Suprapubic skin (tissue), 3 donors: ENCODE results near the gene SPOCD1.

Experiments used
- CTCF ChIP-seq, 2 donors: fragments of 200-600 bp in 1 of 2; fragments of 450-650 bp in 1 of 2; sonication (generic) in 1 of 2; IDR thresholded peaks; one replicate each; pipeline ENCODE4 v1.5.1; 2016 to 2019; ENCODE audit warnings: antibody characterized with exemption in 2 of 2, mild to moderate bottlenecking in 1 of 2, moderate library complexity in 1 of 2
- POLR2A ChIP-seq, 2 donors: fragments of 450-650 bp; IDR thresholded peaks; one replicate each; pipeline ENCODE4 v1.6.1; 2017; ENCODE audit warnings: antibody characterized with exemption in 2 of 2, mild to moderate bottlenecking in 2 of 2, moderate library complexity in 2 of 2

GRCh38 chr1:31776032-31776431 is 39.8 kb downstream of the SPOCD1 start:
- TF ChIP-seq CTCF (IDR thresholded peaks at IDR 0.05) = no peak
- TF ChIP-seq POLR2A (IDR thresholded peaks at IDR 0.05) = no peak
